GM19467 (cell line): ENCODE measurements around the gene IGSF10.

Experiments
- ATAC-seq: cut with Tn5 transposase; IDR thresholded peaks from one replicate; pipeline ENCODE4 v1.9.1; 2021; ENCODE audit warnings: mild to moderate bottlenecking, moderate library complexity; ENCODE audit not compliant: unreplicated experiment

The IGSF10 gene

DNA sequence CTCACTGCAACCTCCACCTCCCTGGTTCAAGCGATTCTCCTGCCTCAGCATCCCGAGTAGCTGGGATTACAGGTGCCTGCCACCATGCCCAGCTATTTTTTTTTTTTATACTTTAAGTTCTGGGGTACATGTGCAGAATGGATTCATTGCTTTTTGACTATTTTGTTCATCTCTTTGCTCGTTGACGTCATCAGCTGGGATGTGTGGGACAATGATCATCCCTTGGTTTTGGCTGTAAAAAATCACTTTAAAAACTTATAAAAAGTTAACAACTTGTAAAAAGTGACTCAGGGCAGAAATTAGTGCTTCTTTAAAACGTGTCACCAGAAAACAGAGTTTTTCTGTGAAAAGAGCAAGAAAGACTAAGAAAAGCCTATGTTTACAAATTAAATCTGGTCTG is 37.8 kb downstream of the IGSF10 start:
- ATAC-seq: no peak

DNA sequence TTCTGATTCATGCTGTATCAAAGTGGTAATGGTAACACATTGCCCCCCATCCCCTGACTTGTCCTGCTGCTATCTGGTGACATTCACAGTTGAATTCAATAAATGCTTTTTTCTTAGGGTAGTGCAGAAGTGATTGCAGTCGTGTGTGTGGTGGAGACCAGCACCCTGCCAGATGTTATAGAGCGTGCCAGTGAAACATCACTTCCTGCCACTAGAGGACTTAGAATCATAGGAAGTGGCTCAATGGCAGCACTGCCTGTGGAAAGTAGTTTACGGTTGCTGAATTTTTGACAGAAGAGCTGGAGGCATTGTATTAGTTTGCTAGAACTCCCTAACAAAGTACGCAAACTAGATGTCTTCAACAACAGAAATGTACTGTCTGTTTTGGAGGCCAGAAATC is 38.9 kb downstream of the IGSF10 start:
- no peak for ATAC-seq

DNA sequence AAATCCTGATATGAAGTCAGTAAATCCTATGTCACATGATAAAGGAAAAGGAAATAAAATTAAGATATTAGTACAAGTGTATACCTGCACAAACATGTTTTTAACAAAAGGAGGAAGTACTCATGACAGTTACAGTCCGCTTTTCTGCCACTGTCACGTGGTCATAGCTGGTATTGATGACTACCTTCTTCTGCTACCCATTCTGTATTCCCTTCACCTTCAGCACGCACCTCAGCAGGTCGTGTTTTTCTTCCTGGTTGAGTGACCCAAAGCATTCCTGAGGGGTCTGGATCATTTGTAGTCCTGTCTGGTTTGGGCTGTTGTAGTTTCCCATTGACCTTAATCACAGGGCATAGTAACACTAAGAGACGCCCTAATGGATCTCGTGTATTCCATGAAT is 41.1 kb downstream of the IGSF10 start:
- ATAC-seq: no peak

DNA sequence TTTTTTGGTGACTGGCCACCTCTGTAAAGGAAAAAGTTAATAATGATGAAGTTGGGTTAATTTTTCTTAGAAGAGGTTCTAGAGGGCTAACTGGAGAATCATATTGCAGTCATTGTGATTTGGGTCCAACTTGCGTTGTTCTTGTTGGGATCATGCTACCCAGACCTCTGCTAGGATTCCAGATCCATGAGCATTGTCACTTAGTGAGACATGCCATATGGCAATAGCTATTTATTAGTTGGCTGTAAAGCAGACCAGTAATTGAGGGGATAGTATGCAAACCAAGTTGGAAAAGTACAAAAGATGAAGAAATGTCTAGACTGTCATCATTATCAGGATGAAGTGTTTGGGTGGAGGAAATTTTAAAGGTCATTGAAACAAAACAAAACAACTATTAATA is 45.6 kb downstream of the IGSF10 start:
- no peak for ATAC-seq

DNA sequence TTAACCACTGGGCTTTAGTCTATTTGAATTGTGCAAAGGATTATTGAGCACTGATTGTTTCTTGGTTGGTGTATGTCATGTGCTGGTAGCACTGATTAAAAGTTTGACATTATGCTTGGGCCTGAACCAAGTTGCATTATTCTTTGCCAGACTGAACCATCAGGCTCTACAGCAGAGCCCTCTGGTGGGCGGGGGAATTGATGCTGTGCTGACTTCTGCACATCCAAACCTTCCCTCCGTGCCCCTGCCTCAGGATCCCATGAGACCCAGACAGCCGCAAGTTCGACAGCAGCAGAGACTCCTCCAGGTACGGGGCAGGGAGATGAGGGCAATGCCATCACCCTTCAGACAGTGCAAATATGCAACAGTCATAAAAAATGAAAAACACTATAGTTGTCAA is 47.9 kb downstream of the IGSF10 start:
- ATAC-seq: no peak
